IPS-15b (cell line): ENCODE measurements around the gene FOXN1.

Experiments
- H3K27me3 ChIP-seq: one replicate; pipeline ENCODE4 v1.6.1; 2013; ENCODE audit warnings: low read length; ENCODE audit not compliant: control insufficient read depth, insufficient read depth
- H3K36me3 ChIP-seq: one replicate; pipeline ENCODE4 v1.6.1; 2013; ENCODE audit warnings: low read length; ENCODE audit not compliant: control insufficient read depth, insufficient read depth
- H3K4me1 ChIP-seq: one replicate; pipeline ENCODE4 v1.6.1; 2013; ENCODE audit warnings: mild to moderate bottlenecking, low read length; ENCODE audit not compliant: control insufficient read depth, insufficient read depth
- H3K4me3 ChIP-seq: one replicate; pipeline ENCODE4 v1.5.1; 2013; ENCODE audit warnings: low read depth, low read length
- H3K9ac ChIP-seq: one replicate; pipeline ENCODE4 v1.6.1; 2013; ENCODE audit warnings: low read depth, mild to moderate bottlenecking, low read length
- H3K9me3 ChIP-seq: one replicate; pipeline ENCODE4 v1.6.1; 2013; ENCODE audit warnings: mild to moderate bottlenecking, low read length; ENCODE audit not compliant: control insufficient read depth, insufficient read depth

Gene FOXN1

DNA sequence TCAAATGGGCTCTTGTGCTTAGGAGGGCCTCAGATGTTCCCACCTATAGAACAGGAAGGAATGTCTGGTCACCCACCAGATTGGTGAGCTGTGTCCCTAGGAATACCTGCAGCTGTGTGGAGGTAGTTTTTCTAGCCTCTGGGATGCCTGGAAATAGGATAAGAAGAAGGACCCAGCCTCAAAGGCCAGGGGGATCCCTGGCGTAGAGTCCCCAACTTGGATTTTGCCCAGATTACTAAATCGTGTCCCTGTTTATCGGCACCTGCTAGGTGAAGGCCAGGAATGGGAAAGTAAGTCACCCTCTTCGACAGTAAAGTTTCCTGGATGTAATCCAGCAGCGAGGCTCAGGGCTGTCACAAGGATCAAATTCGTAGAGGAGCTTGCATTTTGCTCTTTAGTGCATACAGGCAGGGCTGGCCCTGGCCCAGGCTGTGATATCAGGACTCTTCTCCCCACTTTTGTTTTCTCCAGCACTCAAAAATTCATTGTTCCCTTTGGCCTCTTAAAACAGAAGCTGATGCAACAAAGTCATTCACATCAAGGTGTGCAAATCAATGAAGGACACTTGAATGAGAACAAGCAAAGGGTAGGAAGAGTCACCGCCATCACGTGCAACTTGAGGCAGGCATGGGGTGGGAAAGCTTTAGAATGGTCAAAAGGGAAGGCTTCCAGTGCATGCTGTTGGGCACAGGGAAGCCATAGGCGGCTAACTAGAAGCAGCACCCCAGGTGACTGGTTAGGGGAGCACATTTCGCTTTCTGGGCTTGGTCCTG is 25.2 kb upstream of the FOXN1 start:
- Histone ChIP-seq H3K36me3 (no peaks in the 10 kb centered on the region), H3K4me1 (peaks cover 5% of the 10 kb centered on the region), H3K9me3 (no peaks in the 10 kb centered on the region), H3K9ac (no peak overlapping the region), H3K27me3 (no peaks in the 10 kb centered on the region), H3K4me3 (no peak overlapping the region)

DNA sequence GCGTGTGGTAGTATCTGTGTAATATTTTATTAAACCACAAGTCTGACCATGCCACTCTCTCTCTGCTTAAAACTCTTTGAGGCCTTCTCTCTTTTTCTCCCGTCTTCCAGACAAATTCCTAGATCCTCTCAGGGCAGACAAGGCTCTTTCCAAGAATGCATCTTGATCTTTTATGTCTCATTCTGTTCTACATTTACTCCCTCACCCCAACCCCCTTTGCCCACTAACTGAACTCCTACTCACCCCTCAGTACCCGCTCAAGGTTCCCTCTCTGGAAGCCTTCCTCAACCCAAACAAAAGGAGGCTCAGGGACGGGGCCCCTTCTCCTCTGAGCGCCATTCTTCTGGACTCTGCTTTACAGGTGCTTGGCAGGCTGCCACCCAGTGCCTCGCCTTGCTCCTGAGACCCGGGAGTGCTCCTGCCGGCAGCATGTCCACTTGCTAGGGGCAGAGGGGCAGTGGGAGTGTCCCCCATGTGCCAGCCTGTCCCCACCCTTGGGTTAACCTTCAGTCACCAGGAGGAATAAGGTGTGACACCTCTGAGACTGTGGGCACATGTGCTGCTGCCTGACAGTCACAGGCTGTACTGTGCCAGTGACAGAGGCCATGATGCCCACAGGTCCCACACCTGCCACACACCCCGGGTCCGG is 23.5 kb upstream of the FOXN1 start:
- Histone ChIP-seq H3K4me1 (peaks cover 5% of the 10 kb centered on the region), H3K9ac (no peak overlapping the region), H3K4me3 (no peak overlapping the region), H3K9me3 (no peaks in the 10 kb centered on the region), H3K27me3 (no peaks in the 10 kb centered on the region), H3K36me3 (no peaks in the 10 kb centered on the region)

DNA sequence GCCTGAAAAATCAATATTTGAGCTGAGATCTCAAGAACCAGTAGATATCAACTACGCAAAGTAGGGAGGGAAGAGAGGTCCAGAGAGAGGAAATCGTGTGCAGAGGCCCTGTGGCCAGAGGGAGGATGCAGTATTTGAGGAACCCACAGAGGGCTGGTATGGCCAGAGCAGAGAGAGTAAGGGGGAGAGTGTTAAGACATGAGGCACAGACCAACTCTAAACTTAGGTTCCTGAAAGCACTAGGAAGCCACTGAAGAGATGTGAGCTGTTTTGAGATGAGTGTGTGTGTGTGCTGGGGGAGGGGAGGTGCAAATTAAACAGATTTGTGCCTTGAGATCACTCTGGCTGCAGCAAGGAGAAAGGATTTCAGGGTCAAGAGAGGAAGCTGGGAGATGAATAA is 21.9 kb upstream of the FOXN1 start:
- peaks cover 5% of the 10 kb centered on the region for H3K4me1 ChIP-seq
- H3K27me3 ChIP-seq, result no peaks in the 10 kb centered on the region
- no peak overlapping the region for H3K4me3 ChIP-seq
- no peaks in the 10 kb centered on the region for H3K9me3 ChIP-seq
- no peaks in the 10 kb centered on the region for H3K36me3 ChIP-seq
- H3K9ac ChIP-seq, result no peak overlapping the region

DNA sequence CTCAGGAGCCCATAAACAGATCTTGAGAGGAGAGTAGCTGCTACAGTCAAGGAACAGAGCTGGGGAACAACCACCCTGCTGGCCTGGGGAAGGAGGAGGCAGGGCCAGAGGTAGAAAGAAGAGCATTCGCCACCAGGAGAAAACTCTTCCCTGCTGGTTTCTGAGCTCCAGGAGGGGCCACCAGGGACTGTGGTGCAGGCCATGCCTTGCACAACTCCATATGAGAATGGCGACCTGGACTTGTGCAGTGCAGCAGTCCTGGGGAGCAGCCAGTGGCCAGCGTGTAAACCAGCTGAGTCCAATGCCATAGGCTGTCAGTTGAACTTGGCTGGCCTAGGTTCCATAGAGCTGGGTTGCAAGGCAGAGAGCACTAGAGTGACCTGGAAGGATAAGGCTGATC is 21.1 kb upstream of the FOXN1 start:
- H3K36me3 ChIP-seq, result no peaks in the 10 kb centered on the region
- peaks cover 5% of the 10 kb centered on the region for H3K4me1 ChIP-seq
- H3K27me3 ChIP-seq, result no peaks in the 10 kb centered on the region
- H3K9me3 ChIP-seq, result no peaks in the 10 kb centered on the region
- no peak overlapping the region for H3K4me3 ChIP-seq
- H3K9ac ChIP-seq, result no peak overlapping the region

DNA sequence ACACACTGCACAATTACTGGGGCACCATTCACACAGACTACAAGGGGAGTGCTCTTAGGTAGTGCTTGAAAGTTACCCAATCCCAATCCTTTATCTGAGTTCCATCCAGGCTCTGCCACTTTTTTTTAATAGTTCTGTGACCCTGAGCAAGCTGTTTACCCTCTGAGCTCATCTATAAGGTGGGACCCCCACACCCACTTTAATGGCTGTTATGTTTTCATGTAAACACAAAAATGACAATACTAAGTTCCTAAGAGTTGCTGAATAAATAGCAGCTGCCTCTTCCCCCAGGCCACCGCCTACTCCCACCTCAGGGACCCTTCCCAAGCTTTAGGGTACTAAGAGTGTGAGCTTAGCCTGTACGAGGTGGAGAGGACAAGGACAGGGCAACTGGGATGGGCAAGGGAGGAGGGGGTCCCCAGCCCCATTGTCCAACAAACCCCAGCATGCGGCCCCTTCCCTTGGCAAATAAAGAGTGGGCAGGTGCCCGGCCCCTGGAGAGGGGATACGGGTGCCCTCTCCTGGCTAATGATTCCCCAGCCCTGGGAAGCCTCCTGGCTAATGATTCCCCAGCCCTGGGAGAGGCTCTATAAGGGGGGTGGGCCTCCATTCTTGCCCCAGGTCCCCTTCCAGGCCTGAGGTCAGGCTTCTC is 18.1 kb upstream of the FOXN1 start:
- Histone ChIP-seq H3K9me3 (no peaks in the 10 kb centered on the region), H3K36me3 (no peaks in the 10 kb centered on the region), H3K9ac (no peak overlapping the region), H3K4me1 (no peaks in the 10 kb centered on the region), H3K27me3 (no peaks in the 10 kb centered on the region), H3K4me3 (no peak overlapping the region)

DNA sequence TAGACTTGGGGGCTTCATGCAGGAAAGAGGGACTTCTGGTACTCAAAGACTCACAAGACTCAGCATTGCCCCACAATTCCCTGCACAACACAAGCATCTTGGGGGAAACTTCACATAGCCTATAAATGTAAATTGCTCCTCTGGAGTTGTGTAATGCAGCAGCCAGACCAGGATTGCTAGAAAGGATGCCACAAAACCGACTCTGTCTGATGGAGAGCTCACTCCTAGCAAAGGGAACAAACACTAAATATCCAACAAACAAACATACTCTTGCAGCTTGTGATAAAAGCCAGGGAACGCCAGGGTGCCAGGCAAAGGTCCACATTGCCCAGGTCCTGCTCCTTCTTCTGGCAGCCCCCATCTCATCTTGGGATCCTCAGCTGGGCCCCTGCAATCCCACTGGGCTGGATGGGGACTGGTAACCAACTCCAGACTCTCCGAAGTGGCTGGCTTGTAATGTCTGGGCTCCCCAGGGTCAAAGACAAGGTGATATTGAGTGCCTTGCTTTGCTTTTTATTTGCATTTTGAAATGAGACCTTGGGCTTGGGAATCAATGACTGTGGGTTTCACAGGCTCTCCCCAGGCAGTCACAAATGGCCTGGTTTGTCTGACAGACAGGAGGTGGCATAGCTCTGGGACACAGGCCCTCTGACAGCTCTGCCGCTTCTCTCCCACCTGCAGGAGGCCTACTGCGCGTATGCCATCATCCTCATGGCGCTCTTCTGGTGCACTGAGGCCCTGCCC is 17.4 kb upstream of the FOXN1 start:
- H3K9ac ChIP-seq, result no peak overlapping the region
- H3K4me3 ChIP-seq, result no peak overlapping the region
- no peaks in the 10 kb centered on the region for H3K9me3 ChIP-seq
- H3K27me3 ChIP-seq, result no peaks in the 10 kb centered on the region
- H3K36me3 ChIP-seq, result no peaks in the 10 kb centered on the region
- no peaks in the 10 kb centered on the region for H3K4me1 ChIP-seq

DNA sequence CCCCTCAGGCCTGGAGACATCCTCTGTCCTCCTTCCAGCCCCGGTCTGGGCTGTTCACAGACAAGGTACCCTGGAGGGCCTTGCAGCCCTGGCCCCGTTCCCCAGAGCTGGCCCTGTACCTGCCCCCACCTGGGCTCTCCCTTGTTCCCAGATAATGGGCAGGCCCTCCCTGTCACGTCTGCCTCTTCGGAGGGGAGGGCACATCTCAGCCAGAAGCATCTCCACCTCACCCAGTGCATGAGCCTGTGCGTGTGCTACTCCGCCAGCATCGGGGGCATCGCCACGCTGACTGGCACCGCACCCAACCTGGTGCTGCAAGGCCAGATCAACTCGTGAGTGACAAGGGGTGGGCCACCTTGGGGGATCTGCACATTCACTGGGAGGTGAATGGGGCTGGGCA is 14.9 kb upstream of the FOXN1 start:
- H3K4me1 ChIP-seq, result no peaks in the 10 kb centered on the region
- no peak overlapping the region for H3K9ac ChIP-seq
- no peaks in the 10 kb centered on the region for H3K36me3 ChIP-seq
- H3K4me3 ChIP-seq, result no peak overlapping the region
- H3K27me3 ChIP-seq, result no peaks in the 10 kb centered on the region
- H3K9me3 ChIP-seq, result no peaks in the 10 kb centered on the region

DNA sequence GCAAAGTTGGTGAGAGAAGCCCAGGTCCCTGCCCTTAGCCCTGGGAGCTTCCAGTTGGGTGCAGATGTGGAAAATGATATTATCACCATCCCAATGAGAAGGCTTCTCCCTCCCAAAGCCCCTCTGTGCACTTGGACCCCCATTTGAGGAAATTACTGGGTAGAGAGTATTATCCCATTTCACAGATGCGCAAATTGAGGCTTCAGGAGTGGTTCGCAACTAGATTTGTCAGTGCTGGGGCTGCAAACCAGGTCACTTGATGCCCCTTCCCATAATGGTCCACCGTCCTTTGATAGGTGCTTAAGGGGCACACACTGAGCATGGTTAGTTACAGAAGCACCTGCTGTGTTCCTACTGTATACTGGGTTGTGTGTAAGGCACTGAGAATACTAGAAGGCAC is 14.3 kb upstream of the FOXN1 start:
- Histone ChIP-seq H3K4me1 (no peaks in the 10 kb centered on the region), H3K9me3 (no peaks in the 10 kb centered on the region), H3K27me3 (no peaks in the 10 kb centered on the region), H3K4me3 (no peak overlapping the region), H3K36me3 (no peaks in the 10 kb centered on the region), H3K9ac (no peak overlapping the region)

DNA sequence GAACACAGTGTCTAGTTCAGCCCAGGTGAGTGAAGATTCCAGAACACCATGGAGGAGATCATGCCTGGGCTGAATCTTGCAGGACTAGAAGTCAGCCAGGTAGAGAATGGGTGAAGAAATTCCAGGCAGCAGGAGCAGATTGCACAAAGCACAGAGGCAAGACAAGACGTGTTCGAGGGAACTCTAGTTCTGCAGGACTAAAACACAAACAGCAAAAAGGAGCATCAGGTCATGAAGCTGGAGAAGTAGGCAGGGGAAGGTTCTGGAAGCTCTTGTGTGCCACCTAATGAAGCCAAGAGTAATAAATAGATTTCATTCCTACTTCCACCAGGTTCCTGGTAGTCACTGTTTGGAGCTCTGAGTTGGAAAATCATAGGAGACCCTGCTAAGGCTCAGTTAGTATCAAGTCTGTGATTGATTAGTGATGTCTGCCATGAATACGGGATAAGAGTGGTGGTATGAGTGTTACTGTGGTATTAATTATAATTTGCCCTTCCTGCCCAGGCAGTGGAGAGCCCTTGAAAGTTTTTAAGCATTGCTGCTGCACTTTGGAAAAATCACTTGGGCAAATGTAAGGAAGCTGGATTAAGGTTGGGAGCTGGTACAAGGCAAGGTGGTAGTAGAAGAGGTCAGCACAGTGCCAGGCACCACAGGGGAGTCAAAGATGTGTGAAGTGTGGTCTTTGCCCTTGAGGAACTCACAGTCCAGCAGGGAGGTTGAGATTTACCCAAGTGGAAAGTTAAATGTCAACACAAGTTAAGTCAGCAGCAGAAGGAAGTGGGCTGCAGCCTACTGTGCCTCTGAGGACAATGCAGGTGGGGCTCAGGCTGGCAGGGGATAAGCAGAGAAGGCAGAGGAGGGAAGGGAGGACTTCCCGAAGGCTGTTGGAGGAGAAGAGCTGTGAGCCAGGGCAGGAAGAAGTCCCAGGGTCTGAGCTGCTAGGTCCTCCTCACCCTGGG is 13.5 kb upstream of the FOXN1 start:
- Histone ChIP-seq H3K27me3 (no peaks in the 10 kb centered on the region), H3K9ac (no peak overlapping the region), H3K4me1 (no peaks in the 10 kb centered on the region), H3K4me3 (no peak overlapping the region), H3K36me3 (no peaks in the 10 kb centered on the region), H3K9me3 (no peaks in the 10 kb centered on the region)

DNA sequence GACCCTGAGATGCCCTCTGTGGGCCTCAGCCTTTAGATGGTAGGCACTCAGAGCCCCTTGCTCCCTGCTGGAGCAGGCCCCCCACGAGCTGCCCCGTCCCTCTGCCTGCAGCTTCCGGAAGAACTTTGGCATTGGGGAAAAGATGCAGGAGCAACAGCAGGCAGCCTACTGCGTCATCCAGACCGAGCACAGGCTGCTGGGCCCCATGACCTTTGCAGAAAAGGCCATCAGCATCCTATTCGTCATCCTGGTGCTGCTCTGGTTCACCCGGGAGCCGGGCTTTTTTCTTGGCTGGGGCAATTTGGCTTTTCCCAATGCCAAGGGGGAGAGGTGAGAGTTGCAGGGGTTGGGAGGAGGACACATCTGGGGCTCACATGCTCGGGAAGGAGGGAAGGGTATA is 12.7 kb upstream of the FOXN1 start:
- H3K4me1 ChIP-seq, result no peaks in the 10 kb centered on the region

More for the DNA sequence above, 12.7 kb upstream of the FOXN1 start:
- no peak overlapping the region for H3K9ac ChIP-seq
- H3K4me3 ChIP-seq, result no peak overlapping the region
- H3K9me3 ChIP-seq, result no peaks in the 10 kb centered on the region
- H3K36me3 ChIP-seq, result no peaks in the 10 kb centered on the region
- no peaks in the 10 kb centered on the region for H3K27me3 ChIP-seq
